ENCODE measurements around the gene IMMT.

GRCh38 chr2:86235196-86235980, 40.1 kb upstream of the IMMT start:
- no peak for TF ChIP-seq CTCF (IDR thresholded peaks at IDR 0.05; ENCODE audit: insufficient read depth, low read length)
- TF ChIP-seq REST (IDR thresholded peaks at IDR 0.05; ENCODE audit: insufficient replicate concordance, low read depth): no peak
- no peak for TF ChIP-seq POLR2AphosphoS5 (IDR thresholded peaks at IDR 0.05; ENCODE audit: low read depth)
- TF ChIP-seq SPI1 (IDR thresholded peaks at IDR 0.05; ENCODE audit: borderline replicate concordance, low read depth): no peak
